GM19324 (cell line): ENCODE results near the gene TRIM13.
"Not testable (repeated sequence)": the region's sequence is repeated elsewhere in the genome, so short reads cannot be mapped to it uniquely, and the experiment has no call there.

ENCODE experiments used
- ATAC-seq: cut with Tn5 transposase; IDR thresholded peaks from one replicate; pipeline ENCODE4 v1.9.1; 2021; ENCODE audit warnings: mild to moderate bottlenecking, moderate library complexity; ENCODE audit not compliant: unreplicated experiment, low FRiP score

TRIM13 gene

DNA sequence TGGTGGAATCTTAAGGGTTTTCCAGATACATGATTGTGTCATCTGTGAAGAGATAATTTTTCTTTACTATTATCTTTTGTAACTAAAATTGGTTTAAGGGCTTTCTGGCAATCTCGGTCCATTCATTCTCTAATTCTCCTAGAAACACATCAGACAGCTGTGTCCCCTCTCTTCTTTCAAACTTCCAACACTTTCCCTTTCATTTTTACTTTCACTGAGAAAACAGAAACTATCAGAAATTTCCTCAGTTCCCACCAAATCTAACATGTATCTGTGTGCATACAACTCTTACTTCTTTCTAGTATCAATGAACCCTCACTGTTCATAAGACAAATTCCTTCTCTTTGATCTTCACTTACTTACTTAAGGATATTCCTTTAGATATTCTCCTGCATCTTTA is 58.6 kb downstream of the TRIM13 start:
- ATAC-seq: no peak

DNA sequence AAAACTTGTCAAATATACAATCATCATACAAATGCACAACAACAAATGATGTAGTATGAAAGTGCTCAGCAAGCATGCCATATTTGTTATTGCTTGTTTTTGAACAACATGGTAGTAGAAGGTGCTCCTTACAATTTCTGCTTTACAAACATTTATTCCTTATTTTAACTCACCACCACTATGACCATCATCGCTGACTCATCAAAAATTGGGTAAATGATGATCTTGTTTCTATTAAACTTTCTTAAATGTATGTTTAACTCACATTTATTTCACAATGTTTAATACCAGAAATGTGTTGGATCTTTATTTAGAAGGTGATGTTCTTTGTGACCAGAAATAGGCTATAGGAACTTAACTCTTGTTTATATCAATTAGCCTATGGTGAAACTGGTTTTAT is 63.9 kb downstream of the TRIM13 start:
- no peak for ATAC-seq

DNA sequence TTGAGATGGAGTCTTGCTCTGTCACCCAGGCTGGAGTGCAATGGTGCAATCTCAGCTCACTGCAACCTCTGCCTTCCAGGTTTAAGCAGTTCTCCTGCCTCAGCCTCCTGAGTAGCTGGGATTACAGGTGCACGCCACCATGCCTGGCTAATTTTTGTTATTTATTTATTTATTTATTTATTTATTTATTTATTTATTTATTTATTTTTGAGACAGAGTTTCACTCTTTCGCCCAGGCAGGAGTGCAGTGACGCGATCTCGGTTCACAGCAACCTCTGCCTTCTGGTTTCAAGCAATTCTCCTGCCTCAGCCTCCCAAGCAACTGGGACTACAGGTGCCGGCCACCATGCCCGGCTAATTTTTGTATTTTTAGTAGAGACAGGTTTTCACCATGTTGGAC is 65.5 kb downstream of the TRIM13 start:
- ATAC-seq: not testable (repeated sequence)

DNA sequence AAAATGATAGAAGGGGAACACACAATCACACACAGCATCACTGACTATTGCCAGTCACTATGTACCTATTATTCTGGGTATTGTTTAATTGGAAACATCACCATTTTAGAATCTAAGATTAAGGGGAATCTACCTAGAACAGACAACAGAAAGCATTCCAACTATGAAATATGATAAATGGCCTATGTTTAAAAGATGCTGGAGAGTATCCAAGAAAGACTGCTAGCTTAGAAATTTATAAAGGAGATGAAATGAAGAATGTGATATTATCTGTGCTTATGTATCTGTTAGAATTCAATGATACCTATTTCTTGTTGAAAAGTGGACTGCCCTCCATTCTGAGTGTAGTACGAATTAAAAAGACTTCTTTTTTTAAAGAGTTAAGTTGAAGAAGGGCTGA is 68.9 kb downstream of the TRIM13 start:
- ATAC-seq: no peak
